Mucosa of stomach (tissue), 1 donor: ENCODE measurements around the gene GSTA3.
"Not testable (repeated sequence)": the region's sequence is repeated elsewhere in the genome, so short reads cannot be mapped to it uniquely, and the experiment has no call there.

Experiments
- H3K27me3 ChIP-seq: one replicate; pipeline ENCODE4 v1.7.0; 2013; ENCODE audit warnings: mild to moderate bottlenecking, low read length; ENCODE audit not compliant: control insufficient read depth, insufficient read depth
- H3K36me3 ChIP-seq: one replicate; pipeline ENCODE4 v1.7.0; 2013; ENCODE audit warnings: low read length; ENCODE audit not compliant: control insufficient read depth, insufficient read depth
- H3K4me1 ChIP-seq: one replicate; pipeline ENCODE4 v1.7.0; 2013; ENCODE audit warnings: mild to moderate bottlenecking, low read length; ENCODE audit not compliant: control insufficient read depth, insufficient read depth
- H3K4me3 ChIP-seq: one replicate; pipeline ENCODE4 v1.7.0; 2013; ENCODE audit warnings: low read length
- H3K9ac ChIP-seq: one replicate; pipeline ENCODE4 v1.7.0; 2013; ENCODE audit warnings: mild to moderate bottlenecking, low read length, moderate library complexity
- H3K9me3 ChIP-seq: one replicate; pipeline ENCODE4 v1.7.0; 2013; ENCODE audit warnings: mild to moderate bottlenecking, low read length, moderate library complexity; ENCODE audit not compliant: control insufficient read depth
- donor health status: Pancreatic carcinoma.

GSTA3 gene

DNA sequence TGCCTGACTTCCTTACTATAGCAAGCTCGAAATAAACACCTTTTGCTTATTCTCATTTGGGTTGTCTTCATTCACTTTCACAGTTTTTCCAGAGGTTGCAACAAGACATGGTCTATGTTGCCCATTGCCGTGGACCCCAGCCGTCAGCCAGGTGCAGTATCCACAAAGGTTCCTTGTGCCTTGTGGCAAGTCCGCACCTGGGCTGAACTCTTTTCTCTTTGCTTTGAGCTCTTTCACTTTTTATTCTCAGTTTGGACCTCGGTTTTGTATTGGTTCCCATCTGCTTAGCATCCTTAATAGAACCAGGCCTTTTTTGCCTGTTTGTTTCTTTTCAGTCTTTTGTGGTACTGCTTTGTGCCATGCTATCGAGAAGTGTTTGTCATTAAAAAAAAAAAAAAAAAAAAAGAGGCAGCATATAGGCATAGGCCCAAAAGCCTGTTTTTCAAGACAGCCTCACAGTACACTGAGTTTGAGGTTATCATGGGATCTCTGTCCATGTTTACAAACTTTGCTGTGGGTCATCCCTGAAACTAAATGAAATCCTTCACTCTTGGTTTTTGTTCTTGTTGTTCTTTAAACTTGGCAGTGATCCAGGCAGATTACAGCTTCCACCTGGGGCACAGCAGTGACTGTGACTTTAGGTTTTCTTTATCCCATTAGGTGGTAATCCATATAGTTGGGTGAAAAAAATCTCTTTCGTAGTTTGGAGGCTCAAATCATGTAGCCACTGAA, 33.3 kb downstream of the GSTA3 start:
- Histone ChIP-seq H3K9me3 (no peaks in the 10 kb centered on the region), H3K27me3 (no peaks in the 10 kb centered on the region), H3K4me1 (peaks cover 6% of the 10 kb centered on the region), H3K9ac (no peak overlapping the region), H3K4me3 (no peak overlapping the region), H3K36me3 (no peaks in the 10 kb centered on the region)

GRCh38 chr6:52872031-52872430, 37.5 kb downstream of the GSTA3 start:
- no peak overlapping the region for H3K4me3 ChIP-seq
- H3K9ac ChIP-seq: no peak overlapping the region
- no peaks in the 10 kb centered on the region for H3K27me3 ChIP-seq
- no peaks in the 10 kb centered on the region for H3K36me3 ChIP-seq
- no peaks in the 10 kb centered on the region for H3K9me3 ChIP-seq
- peaks cover 6% of the 10 kb centered on the region for H3K4me1 ChIP-seq

GRCh38 chr6:52871621-52872020, 37.9 kb downstream of the GSTA3 start:
- H3K4me1 ChIP-seq: peaks cover 6% of the 10 kb centered on the region

GRCh38 chr6:52870335-52871091, 39.0 kb downstream of the GSTA3 start:
- not testable (repeated sequence) for H3K4me3 ChIP-seq, H3K27me3 ChIP-seq, H3K9me3 ChIP-seq, H3K4me1 ChIP-seq, H3K36me3 ChIP-seq, H3K9ac ChIP-seq

More at GRCh38 chr6:52871621-52872020, 37.9 kb downstream of the GSTA3 start:
- no peaks in the 10 kb centered on the region for H3K36me3 ChIP-seq
- H3K27me3 ChIP-seq: no peaks in the 10 kb centered on the region
- no peak overlapping the region for H3K4me3 ChIP-seq
- no peak overlapping the region for H3K9ac ChIP-seq
- H3K9me3 ChIP-seq: no peaks in the 10 kb centered on the region

DNA sequence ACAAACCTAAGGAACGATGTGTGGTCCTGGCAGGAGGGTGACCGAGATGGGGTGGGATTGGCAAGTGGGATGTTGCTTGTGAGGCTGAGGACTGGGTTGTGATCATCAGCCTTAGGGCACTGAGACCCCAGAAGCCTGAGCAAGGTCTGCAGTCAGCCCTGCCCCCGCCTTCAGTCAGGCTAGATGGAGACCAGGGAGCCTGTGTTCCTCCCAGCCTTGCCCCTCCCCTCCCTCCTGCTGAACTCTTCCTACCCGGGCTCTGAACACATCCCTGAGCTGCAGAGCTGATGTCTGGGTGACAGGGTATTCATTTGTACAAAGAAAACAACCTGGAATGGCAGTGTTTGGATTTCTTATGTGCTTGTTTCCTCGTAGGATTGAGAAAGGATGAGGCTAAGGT, 40.6 kb downstream of the GSTA3 start:
- not testable (repeated sequence) for H3K4me3 ChIP-seq, H3K4me1 ChIP-seq, H3K27me3 ChIP-seq, H3K9me3 ChIP-seq, H3K9ac ChIP-seq, H3K36me3 ChIP-seq

DNA sequence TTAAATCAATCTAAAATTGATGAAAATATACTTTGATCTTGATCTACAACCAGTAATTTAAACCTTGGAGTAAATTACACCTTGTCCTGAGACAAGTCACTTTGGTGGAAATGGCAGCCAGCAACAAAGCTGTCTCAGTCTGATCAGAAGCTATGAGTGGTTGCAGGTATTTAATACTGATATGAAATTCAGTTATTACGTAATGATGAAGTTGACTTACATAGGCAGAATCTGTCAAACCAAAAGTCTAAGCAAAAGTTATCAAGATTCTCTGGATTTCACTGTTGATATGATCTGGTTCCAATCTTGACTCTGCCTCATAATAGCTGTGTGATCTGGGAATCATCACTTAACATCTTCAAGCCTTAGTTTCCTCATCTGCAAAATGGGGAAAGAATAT, 41.3 kb downstream of the GSTA3 start:
- no peaks in the 10 kb centered on the region for H3K9me3 ChIP-seq

GRCh38 chr6:52861151-52861550, 48.3 kb downstream of the GSTA3 start:
- not testable (repeated sequence) for H3K4me3 ChIP-seq, H3K27me3 ChIP-seq, H3K36me3 ChIP-seq, H3K9me3 ChIP-seq, H3K4me1 ChIP-seq, H3K9ac ChIP-seq

More for the DNA sequence above, 41.3 kb downstream of the GSTA3 start:
- Histone ChIP-seq H3K9ac (no peak overlapping the region), H3K4me3 (no peak overlapping the region), H3K4me1 (peaks cover 6% of the 10 kb centered on the region), H3K36me3 (no peaks in the 10 kb centered on the region), H3K27me3 (no peaks in the 10 kb centered on the region)

GRCh38 chr6:52858416-52858815, 51.1 kb downstream of the GSTA3 start:
- Histone ChIP-seq H3K9me3 (no peaks in the 10 kb centered on the region), H3K4me1 (peaks cover 13% of the 10 kb centered on the region), H3K9ac (no peak overlapping the region)

DNA sequence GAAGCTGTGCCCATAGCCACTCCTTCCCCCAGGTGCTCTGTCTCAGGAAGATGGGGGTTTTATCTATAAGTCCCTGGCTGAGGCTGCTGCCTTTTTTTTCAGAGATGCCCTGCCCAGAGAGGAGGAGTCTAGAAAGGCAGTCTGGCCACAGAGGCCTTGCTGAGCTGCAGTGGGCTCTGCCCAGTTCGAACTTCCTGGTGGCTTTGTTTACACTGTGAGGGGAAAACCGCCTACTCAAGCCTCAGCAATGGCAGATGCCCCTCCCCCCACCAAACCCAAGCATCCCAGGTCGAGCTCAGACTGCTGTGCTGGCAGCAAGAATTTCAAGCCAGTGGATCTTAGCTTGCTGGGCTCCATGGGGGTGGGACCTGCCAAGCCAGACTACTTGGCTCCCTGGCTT, 53.4 kb downstream of the GSTA3 start:
- H3K4me3 ChIP-seq, H3K36me3 ChIP-seq, H3K9me3 ChIP-seq, H3K9ac ChIP-seq, H3K27me3 ChIP-seq: not testable (repeated sequence)
- H3K4me1 ChIP-seq: peaks cover 13% of the 10 kb centered on the region

More at GRCh38 chr6:52858416-52858815, 51.1 kb downstream of the GSTA3 start:
- Histone ChIP-seq H3K27me3 (no peaks in the 10 kb centered on the region), H3K4me3 (no peak overlapping the region), H3K36me3 (no peaks in the 10 kb centered on the region)

- Histone ChIP-seq H3K36me3 (no peaks in the 10 kb centered on the region), H3K4me1 (peaks cover 3% of the 10 kb centered on the region), H3K9ac (no peak overlapping the region), H3K9me3 (no peaks in the 10 kb centered on the region), H3K27me3 (no peaks in the 10 kb centered on the region), H3K4me3 (no peak overlapping the region)
Observed at GRCh38 chr6:52849137-52849536, 60.4 kb downstream of the GSTA3 start.
